Stimulated activated naive CD8-positive, alpha-beta T cell treated with anti-CD3 and anti-CD28 coated beads, Interleukin-15, amount 100 ng/mL, for 72 hours (primary cell): ENCODE measurements around the gene SNX19.
"Not testable (repeated sequence)": the region's sequence is repeated elsewhere in the genome, so short reads cannot be mapped to it uniquely, and the experiment has no call there.

Experiments used
- ATAC-seq: fragments of 150-1000 bp; cut with Tn5 transposase; 2 replicates; pipeline ENCODE4 v1.10.0; 2021; ENCODE audit warnings: mild to moderate bottlenecking, moderate library complexity
- DNase-seq, 2 donors: peaks; one replicate each; pipeline ENCODE4 v3.0.0; 2021 to 2022
- H3K27ac Mint-ChIP-seq, 2 donors: one replicate each; pipeline ENCODE4 v1.8.0; 2022; ENCODE audit warnings: mild to moderate bottlenecking in 2 of 2, mixed read lengths in 2 of 2, moderate library complexity in 2 of 2
- H3K27me3 Mint-ChIP-seq: one replicate; pipeline ENCODE4 v1.8.0; 2022; ENCODE audit warnings: mixed read lengths
- H3K4me1 Mint-ChIP-seq: one replicate; pipeline ENCODE4 v1.8.0; 2022; ENCODE audit warnings: mild to moderate bottlenecking, mixed read lengths
- H3K4me3 Mint-ChIP-seq, 2 donors: one replicate each; pipeline ENCODE4 v1.8.0; 2022; ENCODE audit warnings: mild to moderate bottlenecking in 2 of 2, mixed read lengths in 2 of 2, moderate library complexity in 1 of 2
- H3K9me3 Mint-ChIP-seq, 2 donors: one replicate each; pipeline ENCODE4 v1.8.0; 2022; ENCODE audit warnings: mixed read lengths in 2 of 2

Gene SNX19

GRCh38 chr11:130916238-130916855 is at the start of gene SNX19:
Gene SNX19 (minus strand): TSS chr11:130916479. CDS start chr11:130915939, 540 bp downstream.
- peaks cover 26% of the 10 kb centered on the region for H3K4me1 Mint-ChIP-seq
- H3K4me3 Mint-ChIP-seq, result peak within 1 kb of the TSS; percentile 82 to 87
- peak within 1 kb of the TSS; percentile 46 to 90 for H3K27ac Mint-ChIP-seq
- peaks cover 6% of the 10 kb centered on the region for H3K27me3 Mint-ChIP-seq
- ATAC-seq (peak; percentile 99), DNase-seq (peak; percentile 89 to 92)
- H3K9me3 Mint-ChIP-seq, result peaks cover 5 to 25% of the 10 kb centered on the region in 2 donors

GRCh38 chr11:130964058-130964792 is 47.9 kb upstream of the SNX19 start:
- H3K4me3 Mint-ChIP-seq, result no peak overlapping the region
- ATAC-seq, result no peak
- H3K27me3 Mint-ChIP-seq, result no peaks in the 10 kb centered on the region
- H3K4me1 Mint-ChIP-seq, result no peaks in the 10 kb centered on the region
- no peak overlapping the region for H3K27ac Mint-ChIP-seq
- H3K9me3 Mint-ChIP-seq, result peaks cover 8 to 11% of the 10 kb centered on the region in 2 donors
- DNase-seq, result no peak

GRCh38 chr11:130947889-130948288 is 31.6 kb upstream of the SNX19 start:
- ATAC-seq, result no peak
- H3K9me3 Mint-ChIP-seq, result no peaks in the 10 kb centered on the region
- no peak for DNase-seq
- no peak overlapping the region for H3K4me3 Mint-ChIP-seq
- H3K4me1 Mint-ChIP-seq, result peaks cover 6% of the 10 kb centered on the region
- H3K27me3 Mint-ChIP-seq, result no peaks in the 10 kb centered on the region
- H3K27ac Mint-ChIP-seq, result no peak overlapping the region

- ATAC-seq (no peak), DNase-seq (no peak)
- Mint-ChIP-seq H3K27me3 (no peaks in the 10 kb centered on the region), H3K4me1 (peaks cover 6% of the 10 kb centered on the region), H3K27ac (no peak overlapping the region), H3K9me3 (no peaks in the 10 kb centered on the region), H3K4me3 (no peak overlapping the region)
Measured at GRCh38 chr11:130947481-130947880, 31.2 kb upstream of the SNX19 start.

GRCh38 chr11:130947058-130947457 is 30.8 kb upstream of the SNX19 start:
- Mint-ChIP-seq H3K27me3 (no peaks in the 10 kb centered on the region), H3K4me3 (no peak overlapping the region), H3K9me3 (no peaks in the 10 kb centered on the region), H3K4me1 (peaks cover 6% of the 10 kb centered on the region), H3K27ac (no peak overlapping the region)
- DNase-seq, result no peak
- no peak for ATAC-seq

GRCh38 chr11:130945896-130946295 is 29.6 kb upstream of the SNX19 start:
- DNase-seq, result no peak
- Mint-ChIP-seq H3K27me3 (peaks cover 2% of the 10 kb centered on the region), H3K4me1 (peaks cover 6% of the 10 kb centered on the region), H3K27ac (no peak overlapping the region), H3K4me3 (no peak overlapping the region), H3K9me3 (no peaks in the 10 kb centered on the region)
- ATAC-seq, result no peak

- Mint-ChIP-seq H3K4me1 (no peaks in the 10 kb centered on the region), H3K9me3 (no peaks in the 10 kb centered on the region), H3K27me3 (peaks cover 10% of the 10 kb centered on the region), H3K27ac (no peak overlapping the region), H3K4me3 (no peak overlapping the region)
- DNase-seq (no peak), ATAC-seq (no peak)
Measured at GRCh38 chr11:130940706-130941105, 24.4 kb upstream of the SNX19 start.

GRCh38 chr11:130937051-130937450 is 20.8 kb upstream of the SNX19 start:
- Mint-ChIP-seq H3K4me1 (no peaks in the 10 kb centered on the region), H3K4me3 (no peak overlapping the region), H3K9me3 (no peaks in the 10 kb centered on the region), H3K27ac (no peak overlapping the region), H3K27me3 (peaks cover 10% of the 10 kb centered on the region)
- ATAC-seq (no peak), DNase-seq (no peak)

GRCh38 chr11:130932086-130932712 is 15.9 kb upstream of the SNX19 start:
- no peak for ATAC-seq
- Mint-ChIP-seq H3K4me1 (no peaks in the 10 kb centered on the region), H3K27me3 (no peaks in the 10 kb centered on the region), H3K4me3 (no peak overlapping the region), H3K9me3 (no peaks in the 10 kb centered on the region), H3K27ac (no peak overlapping the region)
- DNase-seq, result no peak

GRCh38 chr11:130924750-130925149 is 8.5 kb upstream of the SNX19 start:
- DNase-seq (no peak), ATAC-seq (no peak)
- H3K9me3 Mint-ChIP-seq, result no peaks in the 10 kb centered on the region
- peak overlapping the region in 1 of 2 donors; percentile 30 for H3K27ac Mint-ChIP-seq
- H3K27me3 Mint-ChIP-seq, result peaks cover 13% of the 10 kb centered on the region
- H3K4me1 Mint-ChIP-seq, result no peaks in the 10 kb centered on the region
- no peak overlapping the region for H3K4me3 Mint-ChIP-seq

GRCh38 chr11:130920612-130921011 is 4.3 kb upstream of the SNX19 start:
- DNase-seq, H3K27ac Mint-ChIP-seq, ATAC-seq, H3K9me3 Mint-ChIP-seq, H3K4me1 Mint-ChIP-seq, H3K4me3 Mint-ChIP-seq: not testable (repeated sequence)
- H3K27me3 Mint-ChIP-seq, result peaks cover 13% of the 10 kb centered on the region

GRCh38 chr11:130918081-130918480 is 1.8 kb upstream of the SNX19 start:
- peaks cover 4 to 15% of the 10 kb centered on the region in 2 donors for H3K9me3 Mint-ChIP-seq
- ATAC-seq (no peak), DNase-seq (no peak)
- H3K27ac Mint-ChIP-seq, result no peak overlapping the region
- no peak overlapping the region for H3K4me3 Mint-ChIP-seq
- H3K27me3 Mint-ChIP-seq, result peaks cover 13% of the 10 kb centered on the region
- H3K4me1 Mint-ChIP-seq, result peaks cover 20% of the 10 kb centered on the region

- peaks cover 12% of the 10 kb centered on the region for H3K27me3 Mint-ChIP-seq
- ATAC-seq (no peak), DNase-seq (no peak)
- peaks cover 5 to 24% of the 10 kb centered on the region in 2 donors for H3K9me3 Mint-ChIP-seq
- peak overlapping the region; percentile 82 to 87 for H3K4me3 Mint-ChIP-seq
- H3K27ac Mint-ChIP-seq, result peak overlapping the region in 1 of 2 donors; percentile 46
- peaks cover 26% of the 10 kb centered on the region for H3K4me1 Mint-ChIP-seq
Measured at GRCh38 chr11:130916910-130917309, 631 bp upstream of the SNX19 start.

GRCh38 chr11:130915603-130916237 is 559 bp downstream of the SNX19 start:
- Mint-ChIP-seq H3K27ac (peak overlapping the region; percentile 33 to 90), H3K4me1 (peaks cover 26% of the 10 kb centered on the region), H3K27me3 (no peaks in the 10 kb centered on the region), H3K4me3 (peak overlapping the region; percentile 82 to 87), H3K9me3 (peaks cover 5 to 25% of the 10 kb centered on the region in 2 donors)
- peak; percentile 49 for ATAC-seq
- no peak for DNase-seq

- H3K4me1 Mint-ChIP-seq, result peaks cover 39% of the 10 kb centered on the region
- H3K27ac Mint-ChIP-seq, result no peak overlapping the region
- DNase-seq (no peak), ATAC-seq (no peak)
- no peaks in the 10 kb centered on the region for H3K27me3 Mint-ChIP-seq
- H3K9me3 Mint-ChIP-seq, result peaks cover 5 to 25% of the 10 kb centered on the region in 2 donors
- H3K4me3 Mint-ChIP-seq, result no peak overlapping the region
Measured at GRCh38 chr11:130913268-130913667, 3.0 kb downstream of the SNX19 start.

GRCh38 chr11:130912552-130912951 is 3.7 kb downstream of the SNX19 start:
- no peak for DNase-seq
- H3K4me1 Mint-ChIP-seq, result peaks cover 39% of the 10 kb centered on the region
- H3K27ac Mint-ChIP-seq, result no peak overlapping the region
- no peak overlapping the region for H3K4me3 Mint-ChIP-seq
- peaks cover 5 to 25% of the 10 kb centered on the region in 2 donors for H3K9me3 Mint-ChIP-seq
- ATAC-seq, result no peak
- H3K27me3 Mint-ChIP-seq, result no peaks in the 10 kb centered on the region
